ENCODE results near the gene AQP12A. TPM values are rescaled to one million over a fixed set of nuclear protein-coding genes. Genes with fewer than 3 reads are reported as not detected.

Gene AQP12A
- total RNA-seq, 1 experiment from 2014 or later, result not detected

DNA sequence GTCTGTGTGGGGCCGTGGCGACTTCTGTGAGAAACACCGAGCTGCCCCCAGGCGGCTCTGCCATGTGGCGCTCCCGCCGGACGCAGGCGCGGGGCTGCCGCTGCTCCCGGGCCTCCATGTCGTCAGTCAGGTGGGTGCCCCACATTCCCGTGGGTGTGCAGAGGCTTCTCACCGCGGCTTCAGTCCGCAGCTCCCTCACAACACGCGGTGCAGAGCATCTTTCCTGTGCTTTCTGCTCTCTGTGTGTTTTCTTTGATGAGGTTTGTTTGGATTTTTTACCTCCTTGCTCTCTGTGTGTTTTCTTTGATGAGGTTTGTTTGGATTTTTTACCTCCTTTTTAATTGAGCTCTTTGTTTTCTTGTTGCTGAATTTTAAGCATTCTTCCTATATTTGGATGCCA lies 13.0 kb downstream of the AQP12A start:
- no peaks in the 10 kb centered on the region for H3K9me3 ChIP-seq (ENCODE audit: control insufficient read depth, insufficient read depth, low read depth, low read length)
- no peak overlapping the region for H3K4me3 ChIP-seq (ENCODE audit: low read depth in 2 of 2, low read length in 2 of 2)
- intact Hi-C loops (cut with micrococcal nuclease; ENCODE audit: unreplicated experiment) (no loop called here), in situ Hi-C loops (cut with HindIII; ENCODE audit: low pct_unique_long_range_greater_than_20kb, low sequenced_read_pairs) (no loop called here)
- ChIA-PET CTCF (no interaction called here), POLR2A (no interaction called here)
- no peak for DNase-seq (ENCODE audit: low read depth, low spot score)
- no peak overlapping the region for H3K27ac ChIP-seq (ENCODE audit: low read length)
- no peaks in the 10 kb centered on the region for H3K4me1 ChIP-seq (ENCODE audit: control insufficient read depth, insufficient read depth, low read length)
- H3K27me3 ChIP-seq (ENCODE audit: control insufficient read depth, insufficient read depth, low read length), result no peaks in the 10 kb centered on the region
- no TSS peak for BruUV-seq (replicated peaks)
- no peaks in the 10 kb centered on the region for H3K36me3 ChIP-seq (ENCODE audit: control insufficient read depth, insufficient read depth, low read length)
- ATAC-seq, result no peak
- TF ChIP-seq TCF7L2 (IDR thresholded peaks at IDR 0.05; ENCODE audit: low read depth, low read length) (no peak), POLR2AphosphoS5 (IDR thresholded peaks at IDR 0.05; ENCODE audit: low read depth, low read length) (no peak), SIN3A (IDR thresholded peaks at IDR 0.05; ENCODE audit: borderline replicate concordance, insufficient read depth, low read depth, low read length) (no peak)
- TF ChIP-seq, protein P1, sequence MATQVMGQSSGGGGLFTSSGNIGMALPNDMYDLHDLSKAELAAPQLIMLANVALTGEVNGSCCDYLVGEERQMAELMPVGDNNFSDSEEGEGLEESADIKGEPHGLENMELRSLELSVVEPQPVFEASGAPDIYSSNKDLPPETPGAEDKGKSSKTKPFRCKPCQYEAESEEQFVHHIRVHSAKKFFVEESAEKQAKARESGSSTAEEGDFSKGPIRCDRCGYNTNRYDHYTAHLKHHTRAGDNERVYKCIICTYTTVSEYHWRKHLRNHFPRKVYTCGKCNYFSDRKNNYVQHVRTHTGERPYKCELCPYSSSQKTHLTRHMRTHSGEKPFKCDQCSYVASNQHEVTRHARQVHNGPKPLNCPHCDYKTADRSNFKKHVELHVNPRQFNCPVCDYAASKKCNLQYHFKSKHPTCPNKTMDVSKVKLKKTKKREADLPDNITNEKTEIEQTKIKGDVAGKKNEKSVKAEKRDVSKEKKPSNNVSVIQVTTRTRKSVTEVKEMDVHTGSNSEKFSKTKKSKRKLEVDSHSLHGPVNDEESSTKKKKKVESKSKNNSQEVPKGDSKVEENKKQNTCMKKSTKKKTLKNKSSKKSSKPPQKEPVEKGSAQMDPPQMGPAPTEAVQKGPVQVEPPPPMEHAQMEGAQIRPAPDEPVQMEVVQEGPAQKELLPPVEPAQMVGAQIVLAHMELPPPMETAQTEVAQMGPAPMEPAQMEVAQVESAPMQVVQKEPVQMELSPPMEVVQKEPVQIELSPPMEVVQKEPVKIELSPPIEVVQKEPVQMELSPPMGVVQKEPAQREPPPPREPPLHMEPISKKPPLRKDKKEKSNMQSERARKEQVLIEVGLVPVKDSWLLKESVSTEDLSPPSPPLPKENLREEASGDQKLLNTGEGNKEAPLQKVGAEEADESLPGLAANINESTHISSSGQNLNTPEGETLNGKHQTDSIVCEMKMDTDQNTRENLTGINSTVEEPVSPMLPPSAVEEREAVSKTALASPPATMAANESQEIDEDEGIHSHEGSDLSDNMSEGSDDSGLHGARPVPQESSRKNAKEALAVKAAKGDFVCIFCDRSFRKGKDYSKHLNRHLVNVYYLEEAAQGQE (IDR thresholded peaks at IDR 0.05; ENCODE audit: insufficient read depth in 1 of 2, low read depth in 2 of 2, low read length in 1 of 2), result no peak
- TF ChIP-seq, protein P2, sequence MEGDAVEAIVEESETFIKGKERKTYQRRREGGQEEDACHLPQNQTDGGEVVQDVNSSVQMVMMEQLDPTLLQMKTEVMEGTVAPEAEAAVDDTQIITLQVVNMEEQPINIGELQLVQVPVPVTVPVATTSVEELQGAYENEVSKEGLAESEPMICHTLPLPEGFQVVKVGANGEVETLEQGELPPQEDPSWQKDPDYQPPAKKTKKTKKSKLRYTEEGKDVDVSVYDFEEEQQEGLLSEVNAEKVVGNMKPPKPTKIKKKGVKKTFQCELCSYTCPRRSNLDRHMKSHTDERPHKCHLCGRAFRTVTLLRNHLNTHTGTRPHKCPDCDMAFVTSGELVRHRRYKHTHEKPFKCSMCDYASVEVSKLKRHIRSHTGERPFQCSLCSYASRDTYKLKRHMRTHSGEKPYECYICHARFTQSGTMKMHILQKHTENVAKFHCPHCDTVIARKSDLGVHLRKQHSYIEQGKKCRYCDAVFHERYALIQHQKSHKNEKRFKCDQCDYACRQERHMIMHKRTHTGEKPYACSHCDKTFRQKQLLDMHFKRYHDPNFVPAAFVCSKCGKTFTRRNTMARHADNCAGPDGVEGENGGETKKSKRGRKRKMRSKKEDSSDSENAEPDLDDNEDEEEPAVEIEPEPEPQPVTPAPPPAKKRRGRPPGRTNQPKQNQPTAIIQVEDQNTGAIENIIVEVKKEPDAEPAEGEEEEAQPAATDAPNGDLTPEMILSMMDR (IDR thresholded peaks at IDR 0.05), result no peak

DNA sequence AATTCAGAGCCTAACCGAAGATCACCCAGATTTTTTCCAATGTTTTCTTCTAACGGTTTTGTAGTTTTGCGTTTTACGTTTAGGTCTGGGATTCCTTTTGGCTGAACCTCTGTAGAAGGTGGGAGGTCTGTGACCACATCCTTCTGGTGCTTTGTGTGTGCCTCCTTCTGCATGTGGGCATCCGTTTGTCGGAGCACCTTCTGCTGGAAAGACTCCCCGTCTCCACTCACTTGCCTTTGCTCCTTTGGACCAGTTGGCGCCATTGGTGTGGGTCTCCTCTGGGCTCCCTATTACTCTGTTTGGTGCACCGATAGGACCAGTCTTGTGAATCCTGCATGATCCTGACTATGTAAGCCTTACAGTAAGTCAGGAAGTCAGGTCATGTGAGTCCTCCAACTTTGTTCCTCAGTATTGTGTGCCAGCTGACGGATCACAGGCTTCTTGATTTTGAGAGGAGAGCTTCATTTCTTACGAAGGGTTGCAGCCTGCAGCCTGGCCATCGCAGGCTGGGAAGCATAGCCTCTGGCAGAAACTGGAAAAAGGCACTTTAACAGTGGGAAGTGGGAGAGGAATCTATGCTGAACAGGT lies 13.6 kb downstream of the AQP12A start:
- DNase-seq (ENCODE audit: low read depth, low spot score) (no peak), ATAC-seq (no peak)
- CTCF ChIA-PET, result no interaction called here
- H3K36me3 ChIP-seq (ENCODE audit: control insufficient read depth, insufficient read depth, low read length), result no peaks in the 10 kb centered on the region
- TF ChIP-seq TCF7L2 (IDR thresholded peaks at IDR 0.05; ENCODE audit: low read depth, low read length) (no peak), SIN3A (IDR thresholded peaks at IDR 0.05; ENCODE audit: borderline replicate concordance, insufficient read depth, low read depth, low read length) (no peak), POLR2AphosphoS5 (IDR thresholded peaks at IDR 0.05; ENCODE audit: low read depth, low read length) (no peak)
- TF ChIP-seq, protein P2 (IDR thresholded peaks at IDR 0.05), result no peak
- TF ChIP-seq, protein P1 (IDR thresholded peaks at IDR 0.05; ENCODE audit: insufficient read depth in 1 of 2, low read depth in 2 of 2, low read length in 1 of 2), result no peak
- H3K27ac ChIP-seq (ENCODE audit: low read length), result no peak overlapping the region
- no peaks in the 10 kb centered on the region for H3K9me3 ChIP-seq (ENCODE audit: control insufficient read depth, insufficient read depth, low read depth, low read length)
- BruUV-seq (replicated peaks), result no TSS peak
- no peaks in the 10 kb centered on the region for H3K4me1 ChIP-seq (ENCODE audit: control insufficient read depth, insufficient read depth, low read length)
- in situ Hi-C loops (cut with HindIII; ENCODE audit: low pct_unique_long_range_greater_than_20kb, low sequenced_read_pairs) (no loop called here), intact Hi-C loops (cut with micrococcal nuclease; ENCODE audit: unreplicated experiment) (no loop called here)
- no peak overlapping the region for H3K4me3 ChIP-seq (ENCODE audit: low read depth in 2 of 2, low read length in 2 of 2)
- H3K27me3 ChIP-seq (ENCODE audit: control insufficient read depth, insufficient read depth, low read length), result no peaks in the 10 kb centered on the region
- POLR2A ChIA-PET, result no interaction called here
